HG03558 (cell line): ENCODE measurements around the gene RFX2.

Experiments used
- ATAC-seq: cut with Tn5 transposase; IDR thresholded peaks from one replicate; pipeline ENCODE4 v1.9.1; 2021; ENCODE audit warnings: moderate number of reproducible peaks; ENCODE audit not compliant: unreplicated experiment; ENCODE audit errors: extremely low read depth

The RFX2 gene

DNA sequence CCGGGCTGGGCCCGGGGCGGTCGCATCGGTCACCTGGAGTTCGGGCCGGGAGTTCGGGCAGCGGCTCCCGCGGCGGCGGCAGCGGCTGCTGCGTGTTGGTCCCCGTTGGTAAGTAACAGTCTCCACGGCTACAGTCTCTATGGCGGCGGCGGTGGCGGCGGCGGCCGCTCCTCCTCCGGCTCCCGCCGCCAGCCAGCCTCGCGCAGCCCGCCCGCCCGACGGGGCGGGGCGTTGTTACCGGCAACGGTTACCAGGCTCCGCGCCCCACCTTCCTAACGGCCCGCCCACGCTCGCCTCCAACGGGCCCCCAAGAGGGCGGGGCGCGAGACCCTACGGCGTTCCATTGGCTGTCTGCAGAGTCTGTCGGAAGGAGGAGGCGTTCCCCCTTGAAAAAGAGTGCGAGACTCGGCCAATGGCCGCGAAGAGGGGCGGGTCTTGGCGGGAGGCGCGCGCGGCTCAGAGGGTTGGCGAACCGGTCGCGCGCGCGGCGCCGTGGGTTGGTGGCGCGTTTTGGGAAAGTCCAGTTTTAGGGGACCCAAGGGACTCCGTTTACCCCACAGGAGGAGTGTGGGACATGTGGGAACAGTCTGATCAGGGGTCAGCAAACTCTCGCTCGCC, at the start of gene RFX2:
TSS of gene RFX2 (minus strand) at position 141 of the 618 bp plus-strand sequence. CDS start 63,004 bp downstream, outside the sequence.
- ATAC-seq = peak; percentile 78

DNA sequence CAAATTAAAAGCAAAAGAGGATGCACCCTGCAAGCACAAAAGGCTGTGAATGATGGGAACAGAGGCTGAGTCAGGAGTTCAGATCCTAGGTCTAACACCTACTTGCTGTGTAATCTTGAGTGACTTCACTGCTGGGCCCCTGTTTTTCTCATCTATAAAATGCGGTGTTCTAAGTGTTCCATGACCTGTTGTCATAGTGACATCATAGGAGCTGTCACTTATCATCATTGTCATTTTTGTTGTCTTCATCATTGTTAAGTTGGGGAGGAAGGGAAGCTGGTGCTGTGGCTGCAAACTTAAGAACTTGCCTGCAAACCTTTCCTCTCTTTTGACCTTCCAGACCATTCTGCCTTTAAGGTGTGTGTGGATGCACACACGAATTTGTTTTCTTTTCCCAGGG, 45.7 kb upstream of the RFX2 start:
- no peak for ATAC-seq

DNA sequence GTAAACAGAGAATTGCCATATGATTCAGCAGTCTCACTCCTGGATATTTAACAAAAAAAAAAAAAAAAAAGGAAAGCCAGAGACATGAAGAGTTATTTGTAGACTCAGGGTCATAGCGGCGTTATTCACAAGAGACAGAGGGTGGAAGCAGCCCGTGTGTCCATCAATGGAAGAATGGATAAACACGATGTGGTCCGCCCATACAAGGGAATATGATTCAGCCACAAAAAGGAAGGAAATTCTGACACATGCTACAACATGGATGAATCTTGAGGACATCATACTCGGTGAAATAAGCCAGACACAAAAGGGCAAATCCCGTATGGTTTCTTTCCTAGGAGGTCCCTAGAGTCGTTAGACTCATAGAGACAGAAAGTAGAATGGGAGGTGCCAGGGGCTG, 40.0 kb upstream of the RFX2 start:
- ATAC-seq = no peak

DNA sequence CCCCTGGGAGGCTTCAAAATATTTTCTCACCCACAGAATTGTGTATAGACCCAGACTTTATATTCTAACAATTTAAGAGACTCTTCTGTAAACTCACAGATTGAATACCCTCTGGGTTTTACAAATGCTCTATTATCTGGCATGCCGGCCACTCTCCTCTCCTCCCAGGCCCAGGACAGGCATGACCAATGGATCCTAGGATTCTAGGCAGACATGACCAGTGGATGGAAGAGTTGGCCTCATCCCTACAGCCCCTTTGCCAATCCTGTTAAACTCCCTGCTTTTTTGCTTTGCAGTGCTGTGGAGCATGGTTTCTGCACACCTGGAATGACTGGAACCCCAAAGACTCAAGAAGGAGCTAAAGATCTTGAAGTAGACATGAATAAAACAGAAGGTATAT, 30.9 kb upstream of the RFX2 start:
- no peak for ATAC-seq

- no peak for ATAC-seq
Measured at GRCh38 chr19:6138511-6138910, 28.2 kb upstream of the RFX2 start.

DNA sequence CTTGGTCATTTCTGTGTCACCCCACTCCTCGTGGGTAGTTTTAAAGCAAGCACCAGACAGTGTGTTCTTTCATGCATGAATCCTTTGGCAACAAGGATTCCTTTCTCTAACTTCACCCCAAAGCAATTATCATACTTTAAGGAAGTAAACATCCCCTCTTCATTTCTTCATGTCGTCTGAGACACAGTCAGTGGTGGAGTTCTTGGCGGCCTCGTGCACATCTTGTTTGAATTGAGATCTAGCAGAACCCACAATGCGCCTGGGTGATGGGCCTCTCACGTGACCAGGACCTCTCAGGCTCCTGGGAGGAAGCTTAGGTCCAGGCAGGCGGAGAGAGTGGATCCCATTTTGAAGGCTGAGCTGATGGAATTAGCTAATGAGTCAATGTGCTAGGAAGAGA, 27.8 kb upstream of the RFX2 start:
- ATAC-seq = no peak

DNA sequence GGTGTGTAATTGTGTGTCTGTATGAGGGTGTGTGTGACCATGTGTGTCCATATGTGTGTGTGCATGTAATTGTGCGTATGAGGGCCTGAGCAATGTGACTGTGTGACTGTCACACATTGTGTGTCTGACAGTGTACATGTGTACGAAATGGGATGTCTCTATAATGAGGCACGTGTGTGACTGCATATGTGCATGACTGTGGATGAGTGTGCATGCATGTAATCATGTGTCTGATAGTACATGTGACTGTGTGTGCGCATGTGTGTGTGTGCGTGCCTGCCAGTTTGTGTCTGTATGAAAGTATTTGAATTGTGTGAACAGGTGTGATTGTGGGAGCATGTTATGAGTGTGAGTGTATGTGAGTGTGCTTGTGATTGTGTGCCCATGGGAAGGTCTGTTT, 22.9 kb upstream of the RFX2 start:
- ATAC-seq = no peak

GRCh38 chr19:6132482-6132881, 22.2 kb upstream of the RFX2 start:
- no peak for ATAC-seq

DNA sequence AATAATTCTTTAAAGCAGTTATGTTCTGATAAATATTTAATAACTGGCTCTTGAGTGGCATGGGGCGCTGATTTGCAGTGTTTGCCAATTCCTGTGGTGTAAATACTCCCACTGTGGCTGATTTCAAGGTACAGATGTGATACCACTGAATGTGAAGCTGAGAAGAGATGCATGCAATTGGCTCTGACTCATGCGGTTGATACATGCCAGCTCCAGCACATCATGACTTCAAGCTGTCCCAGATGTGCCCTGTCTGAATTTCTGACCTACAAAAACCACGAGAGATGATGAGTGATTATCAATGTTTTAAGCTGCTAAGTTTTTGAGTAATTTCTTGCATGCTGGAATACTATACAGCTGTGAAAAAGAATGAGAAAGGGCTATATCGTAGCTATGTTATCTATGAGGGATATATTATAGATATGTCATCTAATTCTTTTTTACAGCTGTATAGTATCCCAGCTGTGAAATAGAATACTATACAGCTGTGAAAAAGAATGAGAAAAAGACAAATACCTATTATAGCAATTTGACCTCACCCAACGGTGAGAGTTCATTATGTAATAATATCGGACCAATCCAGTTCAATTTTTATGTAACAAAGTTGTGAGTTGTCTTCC, 17.5 kb upstream of the RFX2 start:
- ATAC-seq = no peak

DNA sequence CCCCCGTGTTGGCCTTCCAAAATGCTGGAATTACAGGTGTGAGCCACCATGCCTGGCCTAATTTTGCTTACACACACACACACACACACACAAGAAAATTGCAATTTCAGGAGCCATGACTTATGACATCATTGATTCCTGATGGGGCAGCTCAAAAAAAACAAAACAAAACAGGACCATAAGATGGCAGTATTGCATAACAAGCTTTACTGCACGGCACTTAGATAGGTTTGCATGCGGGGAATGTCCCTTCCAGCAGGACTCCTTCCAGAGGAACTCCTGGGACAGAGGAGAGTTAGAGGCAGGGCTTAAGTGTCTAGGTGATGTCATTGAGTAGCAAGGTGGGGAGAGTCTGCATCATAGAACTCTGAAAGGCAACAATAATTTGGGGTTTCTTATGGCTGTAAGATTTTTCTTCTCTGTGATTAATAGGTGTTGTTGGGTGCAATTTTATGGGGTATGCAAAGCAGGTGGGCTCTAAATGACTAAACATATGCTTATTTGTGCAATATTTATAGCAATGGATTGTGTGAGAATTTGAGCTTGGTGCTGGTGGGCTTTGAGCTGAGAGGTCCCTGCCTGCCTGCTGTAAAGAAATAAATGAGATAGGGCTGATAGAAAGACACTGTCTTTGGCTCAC, 16.2 kb upstream of the RFX2 start:
- ATAC-seq = no peak

GRCh38 chr19:6125571-6125989, 15.3 kb upstream of the RFX2 start:
- no peak for ATAC-seq

- ATAC-seq = no peak
Measured at GRCh38 chr19:6119031-6119430, 8.7 kb upstream of the RFX2 start.

GRCh38 chr19:6118043-6118442, 7.7 kb upstream of the RFX2 start:
- ATAC-seq = no peak

GRCh38 chr19:6117534-6117933, 7.2 kb upstream of the RFX2 start:
- ATAC-seq = no peak

DNA sequence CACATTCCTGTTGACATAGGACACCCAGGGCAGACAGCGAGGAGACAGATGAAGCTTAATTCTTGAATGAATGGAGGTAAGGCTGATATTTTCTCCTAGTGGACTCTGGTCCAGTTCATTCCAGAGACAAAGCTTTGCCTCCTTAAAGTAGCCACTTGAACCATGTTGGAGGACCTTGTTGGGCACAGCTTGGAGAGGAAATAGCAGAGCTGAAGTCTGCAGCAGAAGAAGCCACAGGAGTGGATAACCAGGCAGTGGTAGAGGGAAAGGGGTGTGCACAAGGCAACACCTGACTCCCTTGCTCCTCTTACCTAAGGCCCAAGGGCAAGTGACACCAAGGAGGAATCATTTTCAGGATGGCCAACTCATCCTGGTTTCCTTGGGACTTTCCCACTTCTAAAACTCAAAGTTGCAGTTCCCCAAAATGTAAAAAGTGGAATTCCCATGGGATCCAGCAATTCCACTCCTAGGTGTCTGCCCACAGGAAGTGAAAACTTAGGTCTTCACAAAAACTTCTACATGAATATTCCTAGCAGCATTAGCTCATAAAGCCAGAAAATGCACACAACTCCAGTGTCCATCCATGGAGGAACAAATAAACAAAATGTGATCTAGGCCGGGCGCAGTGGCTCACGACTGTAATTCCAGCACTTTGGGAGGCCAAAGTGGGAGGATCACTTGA, 6.6 kb upstream of the RFX2 start:
- ATAC-seq = no peak

- no peak for ATAC-seq
Measured at GRCh38 chr19:6115992-6116391, 5.7 kb upstream of the RFX2 start.

DNA sequence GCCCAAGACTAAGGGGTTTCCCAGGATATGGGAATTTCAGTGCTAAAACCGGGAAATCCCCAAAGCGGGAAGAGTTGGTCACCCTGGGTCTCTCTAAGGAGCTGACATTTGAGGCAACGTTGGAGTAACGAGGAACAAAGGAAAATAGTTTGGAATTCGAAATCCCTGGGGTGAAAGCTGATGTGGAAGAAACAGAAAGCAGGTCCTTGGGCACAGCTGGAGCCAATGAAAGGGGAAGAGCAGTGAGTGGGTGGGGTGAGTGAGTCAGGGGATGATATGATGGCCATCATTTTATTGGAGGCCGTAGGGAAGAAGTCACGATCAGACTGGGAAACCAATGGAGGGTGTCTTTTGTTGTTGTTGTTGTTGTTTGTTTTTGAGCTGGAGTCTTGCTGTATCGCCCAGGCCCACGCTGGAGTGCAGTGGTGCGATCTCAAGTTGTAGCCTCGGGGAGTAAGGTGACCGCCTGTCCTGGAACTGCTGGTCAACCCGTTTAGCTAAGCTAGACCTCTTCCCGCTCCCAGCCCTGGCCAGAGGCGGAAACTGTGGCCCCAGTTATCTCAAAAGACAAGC, 3.4 kb upstream of the RFX2 start:
- no peak for ATAC-seq

- no peak for ATAC-seq
Measured at GRCh38 chr19:6109947-6110346, 353 bp downstream of the RFX2 start.

DNA sequence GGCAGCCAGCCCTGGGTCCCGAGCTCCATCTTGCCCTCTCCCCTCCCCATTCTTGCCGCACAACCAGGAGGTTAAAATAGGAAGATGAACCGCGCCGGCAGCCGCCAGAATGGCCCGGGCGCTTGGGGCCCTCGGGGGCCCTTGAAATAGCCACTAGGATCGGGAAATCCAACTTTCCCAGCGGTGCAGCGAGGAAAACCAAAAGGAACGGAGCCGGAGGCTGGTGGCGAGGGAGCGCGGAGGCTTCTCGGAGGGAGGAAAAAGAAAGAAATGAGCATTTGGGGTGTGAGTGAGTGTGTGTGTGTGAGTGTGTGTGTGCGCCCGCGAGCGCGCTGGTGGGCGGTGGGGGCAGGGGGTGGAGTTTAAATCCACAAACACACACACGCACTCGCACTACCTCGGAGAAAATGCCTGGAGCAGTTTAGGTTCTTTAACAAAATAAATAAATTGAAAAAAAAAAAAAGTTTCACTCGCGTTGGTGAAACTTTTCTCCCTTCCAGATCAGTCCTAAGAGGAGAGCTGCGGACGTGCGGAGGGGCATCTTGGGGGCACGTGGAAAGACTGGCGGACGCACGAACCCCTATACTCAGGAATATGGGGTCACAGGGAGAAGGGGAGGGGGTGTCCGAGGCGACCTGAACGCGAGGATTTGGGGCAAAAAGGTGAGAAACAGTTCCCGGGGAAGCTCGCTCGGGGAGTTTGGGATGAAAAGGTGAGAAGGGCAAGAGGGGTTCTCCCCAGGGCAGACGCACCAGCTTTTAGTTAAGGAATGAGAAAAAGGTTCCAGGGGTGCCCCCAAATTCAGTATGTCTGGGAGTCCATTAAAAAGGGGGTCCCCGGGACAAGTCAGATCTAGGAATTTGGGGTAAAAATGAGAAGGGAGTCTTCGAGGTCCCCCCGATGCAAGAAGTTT, 1.3 kb downstream of the RFX2 start:
- no peak for ATAC-seq
